MM.1S (cell line): Measurements from ENCODE around the gene FBXO42.

Experiments
- DNase-seq: peaks from one replicate; pipeline ENCODE4 v3.0.0-alpha.2; 2015
- H2AFZ ChIP-seq: fragments of 300-600 bp; sonication (generic); 2 replicates; pipeline ENCODE4 v1.6.0; 2016; ENCODE audit warnings: antibody characterized with exemption, low read length
- H3F3A ChIP-seq: fragments of 300-600 bp; sonication (generic); 2 replicates; pipeline ENCODE4 v1.6.1; 2016; ENCODE audit warnings: mild to moderate bottlenecking, antibody characterized with exemption, low read length, moderate library complexity, mixed read lengths; ENCODE audit not compliant: insufficient read depth
- H3K27ac ChIP-seq: fragments of 300-600 bp; sonication (generic); 2 replicates; pipeline ENCODE4 v1.5.1; 2016; ENCODE audit warnings: mild to moderate bottlenecking, low read length
- H3K27me3 ChIP-seq: fragments of 300-600 bp; sonication (generic); replicated peaks from 2 replicates; pipeline ENCODE4 v1.6.0; 2016; ENCODE audit warnings: low read length; ENCODE audit not compliant: insufficient read depth
- H3K36me3 ChIP-seq: fragments of 300-600 bp; sonication (generic); replicated peaks from 2 replicates; pipeline ENCODE4 v1.6.1; 2016; ENCODE audit warnings: mild to moderate bottlenecking, low read length, mixed read lengths; ENCODE audit not compliant: insufficient read depth
- H3K4me1 ChIP-seq: fragments of 300-600 bp; sonication (generic); 2 replicates; pipeline ENCODE4 v1.6.1; 2016; ENCODE audit warnings: low read length, mixed read lengths
- H3K4me2 ChIP-seq: fragments of 300-600 bp; sonication (generic); 2 replicates; pipeline ENCODE4 v1.6.0; 2016; ENCODE audit warnings: low read depth, low read length
- H3K4me3 ChIP-seq: fragments of 300-600 bp; sonication (generic); 2 replicates; pipeline ENCODE4 v1.5.1; 2016; ENCODE audit warnings: low read length, mixed read lengths
- H3K79me2 ChIP-seq: fragments of 300-600 bp; sonication (generic); 2 replicates; pipeline ENCODE4 v1.6.1; 2016; ENCODE audit warnings: mixed run types, low read length, mixed read lengths
- H3K9ac ChIP-seq: fragments of 300-600 bp; sonication (generic); 2 replicates; pipeline ENCODE4 v1.6.1; 2016; ENCODE audit warnings: low read length, mixed read lengths
- H3K9me2 ChIP-seq: fragments of 300-600 bp; sonication (generic); replicated peaks from 2 replicates; pipeline ENCODE4 v1.6.1; 2016; ENCODE audit warnings: mild to moderate bottlenecking, low read length, mixed read lengths; ENCODE audit not compliant: insufficient read depth
- H3K9me3 ChIP-seq: fragments of 300-600 bp; sonication (generic); replicated peaks from 2 replicates; pipeline ENCODE4 v1.6.1; 2016; ENCODE audit warnings: mild to moderate bottlenecking, low read length, mixed read lengths; ENCODE audit not compliant: insufficient read depth
- H4K20me1 ChIP-seq: fragments of 300-600 bp; sonication (generic); 2 replicates; pipeline ENCODE4 v1.6.1; 2016; ENCODE audit warnings: mild to moderate bottlenecking, low read length, moderate library complexity, mixed read lengths; ENCODE audit not compliant: insufficient read depth
- EZH2 ChIP-seq: fragments of 300-600 bp; sonication (generic); optimal IDR thresholded peaks from 2 replicates; pipeline ENCODE3; 2017; ENCODE audit warnings: low read depth, mild to moderate bottlenecking, antibody characterized with exemption, low read length, mixed read lengths
- EZH2phosphoT487 ChIP-seq: fragments of 300-600 bp; sonication (generic); IDR thresholded peaks from 2 replicates; pipeline ENCODE4 v1.6.1; 2018; ENCODE audit warnings: antibody characterized with exemption, low read length
- TF ChIP-seq, protein P1 (sequence below): fragments of 300-600 bp; sonication (generic); IDR thresholded peaks from 2 replicates; pipeline ENCODE4 v1.5.1; 2016; ENCODE audit warnings: antibody characterized with exemption, low read length, mixed read lengths

The FBXO42 gene

DNA sequence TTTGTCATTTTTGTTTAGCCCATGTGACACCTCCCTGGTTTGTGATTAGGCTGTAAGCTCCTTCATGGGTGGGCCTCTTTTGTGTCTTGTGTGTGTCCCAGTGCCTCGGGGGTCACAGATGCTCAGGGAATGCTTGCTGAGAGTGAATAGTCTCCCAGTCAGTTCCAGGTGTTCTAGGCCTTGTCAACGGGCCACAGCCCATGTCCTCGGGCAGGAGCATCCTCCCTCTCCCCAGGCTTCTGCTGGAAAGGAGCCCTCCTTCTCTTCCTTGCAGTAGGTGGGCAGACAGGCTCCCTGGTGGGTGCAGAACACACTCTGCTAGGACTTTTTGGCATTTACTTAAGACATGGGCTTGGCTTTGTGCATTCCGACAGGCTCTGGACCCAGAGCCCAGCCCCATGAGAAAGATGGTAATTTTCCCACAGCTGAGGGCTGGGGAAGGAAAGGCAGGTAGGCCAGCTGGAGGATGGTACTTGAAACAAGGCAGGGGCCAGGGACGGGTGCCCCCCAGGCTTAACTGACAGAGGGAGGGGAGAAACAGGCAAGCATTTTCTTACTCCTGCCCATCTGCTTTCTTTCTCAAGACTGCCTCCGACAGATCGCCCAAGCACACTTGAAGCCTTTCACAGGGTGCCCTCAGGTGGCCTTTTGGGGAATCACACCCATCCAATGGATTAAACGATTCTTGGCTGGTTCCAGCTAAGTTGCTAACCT lies 108.2 kb downstream of the FBXO42 start:
- H3K4me1 ChIP-seq, result no peaks in the 10 kb centered on the region
- peak; percentile 79 for DNase-seq
- no peaks in the 10 kb centered on the region for H4K20me1 ChIP-seq
- no peaks in the 10 kb centered on the region for H3K27me3 ChIP-seq
- H3K9ac ChIP-seq, result no peak overlapping the region
- H3K79me2 ChIP-seq, result no peaks in the 10 kb centered on the region
- no peak overlapping the region for H3K4me3 ChIP-seq
- H3K4me2 ChIP-seq, result no peak overlapping the region
- H3K9me3 ChIP-seq, result no peaks in the 10 kb centered on the region
- TF ChIP-seq, protein P1, sequence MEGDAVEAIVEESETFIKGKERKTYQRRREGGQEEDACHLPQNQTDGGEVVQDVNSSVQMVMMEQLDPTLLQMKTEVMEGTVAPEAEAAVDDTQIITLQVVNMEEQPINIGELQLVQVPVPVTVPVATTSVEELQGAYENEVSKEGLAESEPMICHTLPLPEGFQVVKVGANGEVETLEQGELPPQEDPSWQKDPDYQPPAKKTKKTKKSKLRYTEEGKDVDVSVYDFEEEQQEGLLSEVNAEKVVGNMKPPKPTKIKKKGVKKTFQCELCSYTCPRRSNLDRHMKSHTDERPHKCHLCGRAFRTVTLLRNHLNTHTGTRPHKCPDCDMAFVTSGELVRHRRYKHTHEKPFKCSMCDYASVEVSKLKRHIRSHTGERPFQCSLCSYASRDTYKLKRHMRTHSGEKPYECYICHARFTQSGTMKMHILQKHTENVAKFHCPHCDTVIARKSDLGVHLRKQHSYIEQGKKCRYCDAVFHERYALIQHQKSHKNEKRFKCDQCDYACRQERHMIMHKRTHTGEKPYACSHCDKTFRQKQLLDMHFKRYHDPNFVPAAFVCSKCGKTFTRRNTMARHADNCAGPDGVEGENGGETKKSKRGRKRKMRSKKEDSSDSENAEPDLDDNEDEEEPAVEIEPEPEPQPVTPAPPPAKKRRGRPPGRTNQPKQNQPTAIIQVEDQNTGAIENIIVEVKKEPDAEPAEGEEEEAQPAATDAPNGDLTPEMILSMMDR, result peak; percentile 87
- no peak for TF ChIP-seq EZH2
- H2AFZ ChIP-seq, result no peak overlapping the region
- H3K9me2 ChIP-seq, result no peaks in the 10 kb centered on the region
- no peak overlapping the region for H3K27ac ChIP-seq
- no peaks in the 10 kb centered on the region for H3F3A ChIP-seq
- H3K36me3 ChIP-seq, result no peaks in the 10 kb centered on the region

- TF ChIP-seq EZH2phosphoT487 (no peak), EZH2 (no peak)
- TF ChIP-seq, protein P1, result no peak
- no peak for DNase-seq
- no peak overlapping the region for H3K27ac ChIP-seq
- no peaks in the 10 kb centered on the region for H3K27me3 ChIP-seq
- H3K9me2 ChIP-seq, result no peaks in the 10 kb centered on the region
- no peaks in the 10 kb centered on the region for H3K79me2 ChIP-seq
- H3K9ac ChIP-seq, result no peak overlapping the region
- H3F3A ChIP-seq, result no peaks in the 10 kb centered on the region
- no peak overlapping the region for H3K4me3 ChIP-seq
- no peaks in the 10 kb centered on the region for H4K20me1 ChIP-seq
- no peaks in the 10 kb centered on the region for H3K9me3 ChIP-seq
- H3K36me3 ChIP-seq, result no peaks in the 10 kb centered on the region
- H2AFZ ChIP-seq, result no peak overlapping the region
- H3K4me1 ChIP-seq, result no peaks in the 10 kb centered on the region
- no peak overlapping the region for H3K4me2 ChIP-seq
Observed at GRCh38 chr1:16243215-16243610, 109.1 kb downstream of the FBXO42 start.

DNA sequence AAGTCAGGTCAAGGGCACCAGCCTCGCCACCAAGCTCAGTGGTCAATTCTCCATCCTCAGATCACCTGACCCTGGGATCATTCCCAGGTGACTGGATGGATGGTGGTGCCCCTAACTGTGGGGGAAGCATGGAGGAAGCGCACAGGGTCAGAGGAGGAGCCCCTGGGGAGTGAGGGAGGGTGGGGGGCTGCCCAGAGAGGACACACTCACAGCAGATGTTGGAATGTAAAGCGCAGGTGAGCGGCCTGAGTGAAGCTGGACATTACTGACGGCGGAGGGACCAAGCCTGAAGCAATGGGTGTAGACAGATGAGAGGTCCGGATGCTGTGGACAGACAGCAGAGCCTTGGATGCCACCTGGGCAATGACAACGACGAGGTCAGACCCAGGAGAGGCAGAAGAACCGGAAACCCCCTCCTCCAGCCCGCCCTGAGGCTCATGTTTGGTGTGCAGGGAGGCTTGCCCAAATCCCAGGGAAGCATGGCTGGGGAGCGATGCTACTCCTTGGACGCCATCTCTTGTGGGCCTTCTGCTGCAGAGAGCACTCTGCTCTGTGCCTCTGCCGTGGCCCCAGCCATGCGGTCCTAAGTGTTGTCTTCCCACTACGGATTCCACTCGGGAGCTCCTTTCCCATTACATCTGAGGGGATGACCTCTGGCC lies 109.6 kb downstream of the FBXO42 start:
- H3F3A ChIP-seq, result no peaks in the 10 kb centered on the region
- H3K4me3 ChIP-seq, result no peak overlapping the region
- no peaks in the 10 kb centered on the region for H3K36me3 ChIP-seq
- no peak for DNase-seq
- no peaks in the 10 kb centered on the region for H4K20me1 ChIP-seq
- no peak overlapping the region for H3K27ac ChIP-seq
- no peak overlapping the region for H3K4me2 ChIP-seq
- H3K9me3 ChIP-seq, result no peaks in the 10 kb centered on the region
- TF ChIP-seq EZH2phosphoT487 (no peak), EZH2 (no peak)
- TF ChIP-seq, protein P1, result no peak
- no peak overlapping the region for H2AFZ ChIP-seq
- H3K9ac ChIP-seq, result no peak overlapping the region
- H3K79me2 ChIP-seq, result no peaks in the 10 kb centered on the region
- no peaks in the 10 kb centered on the region for H3K9me2 ChIP-seq
- peaks cover 1% of the 10 kb centered on the region for H3K4me1 ChIP-seq
- no peaks in the 10 kb centered on the region for H3K27me3 ChIP-seq
